Cortex of kidney (tissue), 1 donor: ENCODE measurements around the gene MAP4K2.

Experiments
- DNase-seq: peaks from one replicate; lab custom pipeline; 2025; lab: John Stamatoyannopoulos, UW

The MAP4K2 gene

DNA sequence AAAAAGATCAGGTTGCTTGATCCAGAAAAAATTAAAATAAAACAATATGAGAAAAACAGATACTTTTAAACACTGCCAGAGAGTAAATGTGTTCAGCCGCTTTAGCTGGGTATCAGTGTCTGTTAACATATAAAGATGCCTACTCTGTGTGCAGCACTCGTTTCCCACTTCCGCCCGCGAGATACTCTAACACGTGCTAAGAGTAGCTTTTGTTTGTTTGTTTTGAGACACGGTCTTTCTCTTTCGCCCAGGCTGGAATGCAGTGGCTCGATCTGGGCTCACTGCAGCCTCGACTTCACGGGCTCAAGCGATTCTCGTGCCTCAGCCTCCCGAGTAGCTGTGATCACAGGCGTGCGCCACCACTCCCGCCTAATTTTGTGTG is 7.9 kb upstream of the MAP4K2 start:
- no peak for DNase-seq

DNA sequence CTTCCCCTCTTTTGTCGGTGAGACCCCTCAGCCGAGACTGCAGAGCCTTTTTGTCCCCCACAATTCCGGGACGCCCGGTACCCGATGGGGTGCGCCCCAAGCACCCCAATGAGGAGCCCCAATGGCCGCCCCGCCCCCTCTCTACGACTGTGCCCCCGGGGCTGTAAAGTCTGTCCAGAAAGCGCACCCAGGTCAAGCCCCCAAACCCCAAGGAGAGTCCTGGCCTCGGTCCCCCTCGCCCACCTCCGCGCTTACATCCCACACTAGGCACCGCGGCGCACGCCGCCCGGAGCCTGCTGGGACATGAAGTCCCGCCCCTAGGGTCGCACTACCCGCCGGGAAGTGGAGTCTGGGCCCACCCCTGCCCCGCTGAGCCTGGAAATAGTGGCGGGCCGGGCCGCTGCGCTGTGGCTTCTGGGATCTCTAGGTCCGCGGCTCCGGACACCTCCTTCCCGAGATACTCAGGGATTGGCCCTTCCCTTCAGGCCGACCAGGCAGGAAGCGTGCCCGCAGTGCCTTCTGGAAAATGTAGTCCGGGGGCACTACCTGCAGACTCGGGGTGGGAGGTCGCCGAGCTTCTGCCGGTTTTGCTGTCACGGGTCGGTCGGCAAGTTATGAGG is 7.4 kb upstream of the MAP4K2 start, which contains the start of gene MEN1:
Gene MEN1, minus strand, starts transcription at position 281 of the 620 bp plus-strand sequence. CDS start 442 bp downstream, outside the sequence.
- DNase-seq, result no peak

DNA sequence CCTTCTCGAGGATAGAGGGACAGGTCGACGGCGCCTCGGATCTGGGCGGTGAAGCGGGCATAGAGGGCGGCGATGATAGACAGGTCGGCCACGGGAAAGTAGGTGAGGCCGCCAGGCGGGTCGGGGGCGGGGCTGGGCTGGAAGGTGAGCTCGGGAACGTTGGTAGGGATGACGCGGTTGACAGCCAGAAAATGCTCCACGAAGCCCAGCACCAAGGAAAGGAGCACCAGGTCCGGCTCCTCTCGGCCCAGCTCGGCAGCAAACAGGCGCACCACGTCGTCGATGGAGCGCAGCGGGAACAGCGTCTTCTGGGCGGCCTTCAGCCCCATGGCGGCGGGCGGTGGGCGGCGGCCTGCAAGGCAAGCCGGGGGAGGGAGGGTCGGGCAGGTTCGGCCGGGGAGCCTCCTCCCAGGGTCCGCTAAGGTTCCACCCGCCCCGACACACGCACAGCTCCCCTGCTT is 6.8 kb upstream of the MAP4K2 start:
- no peak for DNase-seq

DNA sequence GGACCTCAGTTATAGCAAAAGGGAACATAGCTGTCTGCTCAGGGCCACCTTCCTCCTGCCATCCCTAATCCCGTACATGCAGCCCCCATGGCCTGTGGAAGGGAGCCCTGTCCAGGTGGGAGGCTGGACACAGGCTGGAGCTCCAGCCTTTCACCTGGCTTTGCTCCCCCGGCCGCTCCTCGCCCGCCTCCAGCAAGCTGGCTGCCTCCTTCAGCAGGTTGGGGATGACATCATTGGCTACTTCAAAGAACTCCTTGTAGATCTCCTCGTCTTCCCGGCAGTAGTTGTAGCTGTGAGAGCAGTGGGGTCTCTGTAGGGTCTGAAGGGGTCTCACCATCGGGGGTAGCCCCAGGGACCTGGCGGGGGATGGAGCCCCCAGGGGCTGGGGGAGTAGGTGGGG is 2.5 kb upstream of the MAP4K2 start:
- DNase-seq, result no peak

DNA sequence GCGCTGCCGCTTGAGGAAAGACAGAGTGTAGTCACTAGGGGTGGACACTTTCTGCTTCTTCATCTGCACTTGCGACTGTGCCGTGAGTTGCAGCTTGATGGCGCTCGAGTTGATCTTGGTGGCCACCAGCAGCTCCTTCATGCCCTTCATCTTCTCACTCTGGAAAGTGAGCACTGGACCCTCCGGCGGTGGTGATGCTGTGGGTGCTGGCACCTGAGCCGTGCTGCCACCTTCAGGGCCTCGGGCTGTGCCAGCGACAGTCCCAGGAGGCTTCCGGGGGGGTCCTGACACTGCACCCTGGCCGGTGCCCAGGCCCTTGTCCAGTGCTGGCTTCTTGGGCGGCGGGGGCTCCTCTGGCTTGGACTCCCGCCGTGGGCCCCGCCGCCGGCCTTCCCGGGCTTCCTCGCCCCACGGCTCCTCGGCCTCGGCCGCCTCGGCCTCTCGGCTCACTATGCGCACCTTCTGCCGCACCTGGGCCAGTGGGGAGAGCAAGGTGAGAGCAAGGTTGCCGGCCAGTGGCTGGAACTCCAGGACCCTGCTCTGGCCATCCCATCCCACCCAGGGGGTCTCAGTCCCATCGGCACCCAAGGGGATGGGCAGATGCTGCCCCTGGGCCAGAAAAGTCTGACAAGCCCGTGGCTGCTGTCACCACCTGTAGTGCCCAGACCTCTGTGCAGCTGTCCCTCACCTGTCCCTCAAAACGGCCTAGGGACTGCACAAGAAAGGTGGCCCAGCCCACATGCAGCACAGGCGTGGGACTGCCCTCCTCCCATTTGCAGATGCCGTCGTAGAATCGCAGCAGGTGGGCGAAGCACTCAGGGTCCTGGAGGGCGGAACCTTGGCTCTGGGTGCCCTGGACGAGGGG is 1.6 kb upstream of the MAP4K2 start:
- no peak for DNase-seq

DNA sequence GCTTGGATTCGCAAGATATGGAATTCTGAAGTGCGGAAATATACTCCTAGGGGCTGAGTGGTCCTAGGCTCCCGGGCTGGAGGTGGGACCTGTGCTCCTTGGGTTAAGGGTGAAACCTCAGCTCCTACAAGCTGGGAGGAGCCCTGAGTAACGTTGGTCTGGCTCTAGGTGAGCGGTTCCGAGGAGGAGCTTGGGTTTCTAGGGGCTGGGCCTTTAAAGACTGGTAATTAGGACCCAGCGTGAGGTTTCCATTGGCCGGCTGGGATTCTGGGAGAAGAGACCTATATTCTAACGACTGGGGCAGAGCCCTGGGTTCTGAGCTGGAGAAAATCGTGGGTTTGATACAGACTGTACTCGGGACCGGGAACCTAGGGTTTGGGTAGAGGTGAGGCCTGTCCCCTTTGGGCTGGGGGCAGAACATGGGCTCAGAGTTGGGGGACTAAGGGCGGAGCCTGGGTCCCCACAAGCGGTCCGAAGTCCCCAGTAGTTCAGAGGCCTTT is 882 bp upstream of the MAP4K2 start:
- DNase-seq, result no peak

DNA sequence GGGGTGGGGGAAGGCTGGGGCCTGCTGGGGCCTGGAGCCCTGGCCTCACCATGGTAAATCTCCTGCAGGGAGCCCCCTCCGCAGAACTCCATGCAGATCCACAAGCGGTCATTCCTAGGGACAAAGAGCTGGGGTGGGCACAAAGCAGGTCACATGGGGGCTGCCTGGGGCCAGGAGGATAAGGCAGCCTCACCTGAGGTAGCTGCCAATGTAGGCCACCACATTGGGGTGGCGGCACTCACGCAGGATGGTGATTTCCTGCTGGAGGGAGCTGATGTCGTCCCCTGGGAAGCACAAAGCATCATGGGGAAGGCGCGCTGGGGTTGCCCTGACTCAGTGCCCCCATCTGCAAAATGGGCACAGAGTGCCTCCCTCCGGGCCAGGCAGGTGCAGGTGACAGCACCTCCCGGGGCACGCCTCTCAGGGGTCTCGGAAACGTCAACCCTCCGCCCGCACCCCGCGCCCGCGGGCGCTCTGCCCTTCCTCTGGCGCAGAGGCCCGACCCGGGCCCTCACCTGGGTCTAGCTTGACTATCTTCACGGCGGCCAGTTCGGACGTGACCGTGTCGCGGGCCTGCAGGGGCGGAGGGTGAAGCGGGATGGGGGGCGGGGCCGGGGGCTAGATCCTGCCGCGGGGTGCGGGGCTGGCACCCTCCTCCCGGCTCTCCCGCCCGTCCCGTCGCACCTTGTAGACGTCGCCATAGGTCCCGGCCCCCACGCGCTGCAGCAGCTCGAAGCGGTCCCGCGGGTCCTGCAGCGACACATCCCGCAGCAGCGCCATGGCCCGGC is 450 bp downstream of the MAP4K2 start:
- no peak for DNase-seq

DNA sequence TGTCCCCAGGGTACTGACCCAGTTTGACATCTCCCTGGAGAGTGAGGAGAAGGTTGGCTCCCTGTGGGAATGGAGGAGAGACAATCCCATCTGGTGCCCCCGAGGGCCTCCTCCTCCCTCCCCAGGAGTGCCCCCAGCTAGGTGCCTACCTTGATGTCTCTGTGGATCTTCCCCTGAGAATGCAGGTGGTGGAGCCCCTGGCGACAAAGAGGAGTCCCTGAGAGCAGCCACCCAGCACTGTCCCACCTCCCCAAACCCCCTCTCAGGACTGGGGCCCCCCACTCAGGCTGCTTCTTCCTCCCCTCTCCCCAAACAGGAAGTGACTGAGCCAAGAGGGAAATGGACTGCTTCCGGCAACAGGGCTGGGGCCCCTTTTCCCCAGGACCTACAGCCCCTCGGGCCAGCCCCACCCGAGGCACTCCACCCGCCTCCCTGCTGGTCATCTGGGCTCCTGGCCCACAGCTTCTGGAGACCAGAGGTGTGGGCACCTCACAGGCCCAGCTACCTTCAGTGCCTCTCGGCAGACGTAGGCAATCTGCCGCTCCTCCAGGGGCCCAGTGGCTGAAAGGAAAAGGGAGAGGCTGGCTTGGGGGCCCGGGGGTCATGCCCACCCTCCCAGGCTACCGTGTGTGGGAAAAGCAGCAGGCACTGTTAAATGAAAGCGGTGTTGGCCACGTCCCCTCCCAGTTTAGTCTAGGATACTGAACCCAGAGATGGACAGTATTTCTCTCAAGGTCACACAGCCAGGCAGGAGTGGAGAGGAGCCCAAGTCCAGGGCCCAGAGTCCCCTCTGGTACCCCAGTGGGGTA is 1.2 kb downstream of the MAP4K2 start:
- DNase-seq, result no peak

DNA sequence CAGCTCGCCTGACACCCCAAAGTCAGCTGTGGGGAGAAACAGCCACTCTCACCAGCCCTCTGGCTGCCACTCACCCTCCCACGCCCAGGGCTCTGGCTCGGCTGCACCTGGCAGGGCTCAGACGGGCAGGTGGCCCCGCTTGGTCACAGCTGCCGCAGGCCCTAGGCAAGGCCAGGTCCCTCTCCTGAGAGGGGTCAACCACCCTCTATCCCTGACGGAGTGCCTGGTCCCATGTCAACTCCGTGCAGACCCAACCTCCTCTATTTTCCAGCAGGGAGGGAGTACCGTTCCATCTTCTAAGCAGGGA is 1.9 kb downstream of the MAP4K2 start:
- no peak for DNase-seq

DNA sequence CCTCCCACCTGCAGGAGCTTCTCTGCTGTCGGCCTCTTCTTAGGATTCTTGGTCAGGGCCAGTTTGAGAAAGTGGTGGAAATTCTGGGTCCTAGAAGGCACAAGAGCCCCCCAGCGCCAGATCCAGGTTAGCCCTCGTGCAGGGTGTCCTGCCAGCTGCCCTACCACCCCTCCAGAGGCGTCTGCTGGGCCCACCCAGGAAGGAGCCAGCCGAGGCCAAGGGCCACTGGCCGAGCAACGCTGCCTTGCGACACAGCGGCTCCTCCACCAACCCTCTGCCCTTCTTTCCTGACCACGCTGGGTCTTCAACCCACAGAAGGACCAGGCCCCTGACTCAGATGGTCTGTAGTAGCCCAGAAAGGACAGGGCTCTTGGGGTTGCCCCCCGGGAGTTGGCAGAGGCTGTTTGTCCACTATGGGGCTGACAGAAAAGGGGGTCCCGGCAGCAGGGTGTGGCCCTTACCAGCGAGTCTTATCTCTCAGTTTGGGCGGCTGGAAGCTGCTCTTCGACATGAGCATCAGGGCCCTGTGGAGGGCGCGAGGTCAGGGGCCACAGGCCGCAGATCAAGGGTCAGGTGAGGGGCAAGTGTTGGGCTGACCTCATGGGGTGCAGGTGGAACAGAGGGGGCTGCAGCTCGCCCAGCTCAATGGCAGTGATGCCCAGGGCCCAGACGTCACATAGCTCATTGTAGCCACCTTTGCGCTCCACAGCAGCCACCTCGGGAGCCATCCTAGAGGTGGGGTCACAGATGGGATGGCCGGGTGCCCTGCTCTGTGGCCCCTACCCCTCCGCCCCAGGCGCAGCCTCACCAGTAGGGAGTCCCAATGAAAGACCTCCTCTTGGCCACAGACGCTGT is 2.5 kb downstream of the MAP4K2 start:
- no peak for DNase-seq

DNA sequence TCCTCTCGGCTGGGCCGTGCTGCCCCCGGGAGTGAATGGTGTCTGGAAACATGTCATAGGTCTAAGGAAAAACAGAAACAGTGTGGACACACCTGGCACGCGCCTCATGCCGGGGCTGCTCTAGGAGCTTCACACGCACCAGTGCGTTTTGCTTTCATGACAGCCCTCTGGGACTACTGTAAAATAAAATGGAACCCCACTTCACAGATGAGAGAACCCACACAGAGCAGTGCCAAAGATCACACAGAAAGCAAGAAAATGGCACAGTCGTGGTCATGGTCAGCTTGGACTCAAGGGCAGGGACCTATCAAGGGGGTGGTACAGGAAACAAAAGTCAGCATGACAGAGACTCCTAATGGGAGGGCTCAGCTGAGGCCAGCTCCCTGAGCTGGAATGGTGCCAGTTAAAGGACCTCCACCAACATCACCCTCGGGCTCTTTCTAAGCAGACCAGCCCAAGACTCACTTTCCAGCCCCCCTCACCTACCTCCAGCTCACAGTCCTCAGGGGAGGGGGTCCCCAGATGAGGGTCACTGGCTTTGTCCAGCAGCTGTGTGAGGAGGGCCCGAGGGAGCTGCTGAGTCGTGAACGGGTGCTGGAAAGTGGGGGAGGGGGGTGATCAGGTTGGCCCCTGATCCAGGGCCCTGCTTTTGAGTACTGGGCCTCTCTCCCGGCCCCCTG is 3.3 kb downstream of the MAP4K2 start:
- no peak for DNase-seq

DNA sequence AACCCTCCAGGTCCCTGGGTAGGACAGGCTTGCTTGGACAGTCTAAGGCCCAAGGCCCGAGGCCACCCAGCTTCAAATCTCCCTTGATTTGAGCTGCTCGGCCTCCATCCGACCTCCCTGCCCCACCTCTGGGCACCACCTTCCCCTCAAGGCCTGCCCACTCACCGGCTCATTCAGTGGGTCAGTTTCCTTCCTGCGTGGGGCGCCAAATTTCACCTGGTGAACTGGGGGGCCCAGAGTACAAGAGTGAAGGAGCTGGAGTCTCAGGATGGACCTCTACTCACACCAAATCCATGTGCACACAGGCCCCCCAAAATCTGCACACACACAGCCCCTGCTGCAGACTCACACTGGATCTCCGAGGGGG is 3.8 kb downstream of the MAP4K2 start:
- no peak for DNase-seq

DNA sequence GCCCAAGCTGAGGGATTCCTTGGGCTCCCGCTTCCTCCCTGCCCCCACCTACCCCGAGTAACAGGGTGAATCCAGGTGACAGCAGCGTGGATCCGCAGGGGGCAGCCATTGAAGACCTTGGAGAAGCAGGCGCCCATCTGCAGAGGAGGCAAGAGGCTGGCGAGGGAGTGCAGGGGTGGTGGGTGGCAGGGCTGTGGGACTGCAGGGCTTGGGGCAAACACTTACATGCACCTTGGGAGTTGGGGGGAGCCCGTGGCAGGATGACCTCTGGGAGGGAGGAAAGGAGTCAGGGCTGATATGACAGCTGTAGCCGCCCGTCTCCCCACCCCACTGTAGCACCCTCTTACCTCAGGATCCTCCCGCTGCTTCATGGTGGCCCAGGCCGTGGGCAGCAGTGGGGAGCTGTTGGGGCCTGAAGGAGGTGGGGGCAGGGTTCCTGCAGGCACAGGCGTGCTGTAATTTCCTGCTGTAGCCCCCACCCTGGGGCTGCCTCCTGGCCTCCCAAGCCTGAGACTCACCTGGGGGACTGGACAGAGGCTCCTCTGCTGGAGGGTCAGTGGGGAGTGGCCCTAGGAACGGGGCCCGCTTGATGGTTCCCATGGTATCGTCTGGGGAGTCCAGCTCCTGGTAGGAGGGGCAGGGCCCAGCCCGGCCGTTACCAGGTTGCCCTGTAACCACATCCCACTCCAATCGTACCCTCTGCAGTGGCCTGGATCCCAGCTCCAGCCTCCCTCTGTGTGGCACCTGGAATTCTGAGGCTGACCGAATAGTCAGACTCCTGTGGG is 6.1 kb downstream of the MAP4K2 start:
- DNase-seq, result no peak

DNA sequence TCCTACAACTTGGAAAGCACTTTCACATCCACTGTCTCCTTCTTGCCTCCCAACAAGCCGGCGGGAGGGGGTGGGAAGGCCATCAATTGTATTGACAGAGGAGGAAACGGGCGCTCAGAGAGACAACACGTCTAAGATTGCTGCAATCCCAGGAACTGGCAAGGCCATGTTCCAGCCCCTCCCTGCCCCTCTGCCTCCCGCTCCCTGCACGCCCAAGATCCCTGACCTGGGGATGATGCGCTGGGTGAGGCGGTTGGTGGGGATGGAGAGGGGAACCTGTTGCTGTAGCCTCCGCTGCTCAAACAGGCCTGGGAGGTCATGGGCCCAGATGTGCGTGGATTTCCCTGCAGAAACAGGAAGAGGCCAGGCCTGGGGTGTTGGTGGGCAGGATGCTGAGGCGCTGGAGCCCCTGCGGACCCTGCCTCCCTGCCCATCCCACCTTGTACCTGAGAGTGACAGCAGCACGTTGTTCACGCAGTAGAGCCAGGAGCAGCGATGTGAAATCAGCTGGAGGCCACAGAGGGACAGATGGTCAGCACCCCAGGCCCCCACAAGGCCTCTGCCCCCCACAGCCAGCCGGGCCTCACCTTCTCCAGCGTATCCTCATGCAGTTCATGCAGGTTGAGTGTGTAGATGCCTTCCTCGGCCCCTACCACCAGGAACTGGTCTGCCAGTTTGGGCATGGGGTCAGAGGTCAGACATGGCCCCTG is 6.8 kb downstream of the MAP4K2 start:
- DNase-seq, result no peak

DNA sequence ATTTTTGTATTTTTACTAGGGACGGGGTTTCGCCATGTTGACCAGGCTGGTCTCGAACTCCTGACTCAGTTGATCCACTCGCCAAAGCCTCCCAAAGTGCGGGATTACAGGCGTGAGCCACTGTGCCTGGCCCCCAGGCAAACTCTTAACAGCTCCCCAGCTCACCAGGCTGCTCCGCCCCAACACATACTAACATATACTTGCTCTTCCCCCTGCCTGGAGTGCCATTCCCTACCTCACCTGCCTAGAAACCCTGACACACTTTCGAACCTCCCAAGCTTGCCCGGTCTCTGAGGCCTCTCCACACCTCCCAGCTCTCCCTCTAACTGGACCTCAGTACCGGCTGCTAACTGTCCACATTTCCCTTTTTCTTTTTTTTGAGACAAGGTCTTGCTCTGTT is 8.5 kb downstream of the MAP4K2 start:
- no peak for DNase-seq

DNA sequence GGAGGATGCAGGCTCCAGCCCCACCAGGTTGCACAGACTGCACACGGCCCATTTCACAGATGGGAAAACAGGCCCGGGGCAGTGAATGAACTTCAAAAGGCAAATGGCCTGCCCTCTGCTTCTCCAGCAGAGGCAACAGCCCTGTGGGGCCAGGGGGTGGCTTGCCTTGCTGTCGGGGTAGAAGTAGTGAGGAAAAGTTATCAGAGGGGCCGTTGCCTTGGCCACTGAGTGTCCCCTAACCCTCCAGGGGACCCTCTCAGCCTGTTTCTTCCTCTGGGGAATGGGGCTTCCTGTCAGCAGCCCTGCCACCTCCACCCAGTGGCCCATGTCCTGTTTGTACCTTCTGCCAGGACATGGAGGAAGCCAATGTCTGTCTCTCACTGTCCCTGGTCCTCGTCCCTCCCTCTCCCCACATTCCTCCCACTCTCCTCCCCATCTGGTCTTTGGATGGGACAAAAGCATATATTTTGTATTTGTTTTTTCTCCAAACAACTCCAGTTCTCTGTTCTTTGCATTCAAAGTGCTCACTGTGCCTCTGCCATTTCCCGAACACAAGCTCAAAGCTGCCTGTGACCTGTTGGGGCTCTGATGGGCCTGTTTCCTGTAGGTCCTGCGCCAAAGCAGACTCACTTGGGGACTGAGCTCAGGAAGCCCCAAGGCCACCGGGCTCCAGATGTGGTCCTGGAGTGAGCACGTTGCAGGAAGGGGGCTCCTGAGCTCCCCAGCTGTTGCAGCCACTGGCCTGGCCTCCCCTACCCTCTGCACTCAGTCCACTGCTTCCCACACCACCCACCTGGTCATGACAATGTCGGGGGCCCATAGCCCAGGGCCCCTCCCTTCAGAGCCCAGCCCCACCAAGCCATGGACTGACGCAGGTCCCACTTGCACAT is 9.5 kb downstream of the MAP4K2 start:
- no peak for DNase-seq

DNA sequence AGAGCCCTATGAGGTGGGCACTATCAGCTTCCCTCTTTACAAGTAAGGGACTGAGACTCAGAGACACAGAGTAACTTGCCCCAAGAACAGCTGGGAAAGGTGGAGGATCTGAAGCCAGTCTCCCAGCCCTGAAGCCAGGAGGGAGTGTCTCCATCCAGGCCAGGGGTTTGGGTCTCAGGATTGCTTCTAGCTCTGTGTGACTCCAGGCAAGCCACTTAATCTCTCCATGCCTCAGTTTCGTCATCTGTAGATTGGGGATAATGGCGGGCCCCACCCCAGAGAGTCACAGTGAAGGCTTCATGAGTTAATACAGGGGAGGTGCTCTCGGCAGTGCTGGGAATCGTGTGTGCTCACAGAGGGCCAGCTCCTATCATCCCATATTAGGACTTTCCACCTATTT is 10.5 kb downstream of the MAP4K2 start:
- DNase-seq, result no peak

DNA sequence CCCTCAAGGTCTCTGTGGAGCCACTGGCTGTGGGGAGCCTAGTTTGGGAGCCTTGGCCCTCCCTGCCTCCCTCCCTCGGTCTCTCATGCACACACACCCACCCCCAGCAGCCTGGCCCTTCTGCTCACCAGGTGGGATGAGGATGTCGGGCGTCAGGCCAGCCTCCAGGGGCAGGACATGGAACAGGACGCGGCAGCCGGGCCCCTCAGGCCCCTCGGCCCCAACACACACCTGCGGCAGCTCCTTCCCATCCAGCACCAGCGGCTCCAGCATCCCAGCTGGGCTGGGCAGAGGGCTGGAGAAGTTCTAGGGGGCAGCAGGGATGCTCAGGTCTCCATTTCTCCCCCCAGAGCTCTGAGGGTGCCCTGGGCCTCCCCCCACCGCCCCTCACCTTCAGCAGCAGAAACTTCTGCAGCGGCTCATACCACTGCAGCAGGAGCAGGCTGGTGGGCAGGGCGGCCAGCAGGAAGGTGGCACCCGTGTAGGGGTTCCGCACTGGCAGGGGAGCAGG is 11.2 kb downstream of the MAP4K2 start:
- no peak for DNase-seq
